HEK293 (cell line): Measurements from ENCODE around the gene GRID2.
A peak's percentile ranks its signal among the peaks of the same experiment; 100 is the strongest.

Experiments
- CTCF ChIA-PET: fragments of 350-600 bp; formaldehyde crosslinking; extraction: SDS; loops from one replicate; lab custom pipeline; 2021; ENCODE audit warnings: antibody characterized with exemption; lab: Yijun Ruan, JAX
- POLR2A ChIA-PET: fragments of 300-600 bp; formaldehyde crosslinking; extraction: SDS; loops from one replicate; lab custom pipeline; 2020; ENCODE audit warnings: antibody characterized with exemption, inconsistent platforms; lab: Yijun Ruan, JAX
- H3K27ac ChIP-seq: fragments of 200-500 bp; sonication (Bioruptor generic); 2 replicates; pipeline ENCODE4 v1.5.1; 2014; ENCODE audit warnings: low read depth, low read length, control low read depth, inconsistent platforms; ENCODE audit errors: extremely low read depth
- H3K36me3 ChIP-seq, 2 experiments: fragments of 200-500 bp in 1 of 2; sonication (Bioruptor generic) in 1 of 2; 1 replicate in 1 of 2; 2 replicates in 1 of 2; pipeline ENCODE4 v1.5.1; 2014 to 2017; ENCODE audit warnings: inconsistent platforms in 2 of 2, low read length in 2 of 2; ENCODE audit not compliant: control insufficient read depth in 2 of 2, insufficient read depth in 1 of 2
- H3K4me1 ChIP-seq: fragments of 200-500 bp; sonication (Bioruptor generic); 2 replicates; pipeline ENCODE4 v1.5.1; 2014; ENCODE audit warnings: mild to moderate bottlenecking, low read length, inconsistent platforms; ENCODE audit not compliant: control insufficient read depth, insufficient read depth
- H3K4me3 ChIP-seq: 2 replicates; pipeline ENCODE4 v1.5.1; 2011; ENCODE audit warnings: low read depth, mild to moderate bottlenecking, control low read depth, low read length, moderate library complexity
- H3K9me3 ChIP-seq: fragments of 200-500 bp; sonication (Bioruptor generic); 2 replicates; pipeline ENCODE4 v1.5.1; 2014; ENCODE audit warnings: low read depth, low read length, inconsistent platforms; ENCODE audit not compliant: control insufficient read depth, insufficient read depth
- KLF1 ChIP-seq: fragments of 450-650 bp; formaldehyde crosslinking; IDR thresholded peaks from 2 replicates; pipeline ENCODE4 v1.5.1; 2016; ENCODE audit warnings: missing biosample characterization, missing genetic modification characterization
- OVOL3 ChIP-seq: fragments of 450-650 bp; formaldehyde crosslinking; IDR thresholded peaks from 2 replicates; pipeline ENCODE4 v1.5.1; 2016; ENCODE audit warnings: missing biosample characterization, missing genetic modification characterization
- TCF7L2 ChIP-seq: IDR thresholded peaks from 2 replicates; pipeline ENCODE4 v1.6.1; 2011; ENCODE audit warnings: low read depth, mild to moderate bottlenecking, inconsistent platforms, low read length, moderate library complexity, borderline replicate concordance
- ZFHX2 ChIP-seq: fragments of 450-650 bp; formaldehyde crosslinking; conservative IDR thresholded peaks from 2 replicates; pipeline ENCODE4 v1.5.1; 2016; ENCODE audit warnings: missing biosample characterization, missing genetic modification characterization
- ZFP41 ChIP-seq: fragments of 450-650 bp; formaldehyde crosslinking; IDR thresholded peaks from 2 replicates; pipeline ENCODE4 v1.5.1; 2016; ENCODE audit warnings: missing biosample characterization, missing genetic modification characterization, borderline replicate concordance
- ZNF266 ChIP-seq: fragments of 450-650 bp; formaldehyde crosslinking; IDR thresholded peaks from 2 replicates; pipeline ENCODE4 v1.5.1; 2016; ENCODE audit warnings: missing biosample characterization, missing genetic modification characterization, low read depth
- ZNF350 ChIP-seq: fragments of 450-650 bp; formaldehyde crosslinking; IDR thresholded peaks from 2 replicates; pipeline ENCODE4 v1.5.0; 2017; ENCODE audit warnings: missing biosample characterization, mild to moderate bottlenecking, missing genetic modification characterization
- ZNF37A ChIP-seq: fragments of 450-650 bp; IDR thresholded peaks from 2 replicates; pipeline ENCODE4 v1.5.1; 2018; ENCODE audit warnings: missing biosample characterization, missing genetic modification characterization
- ZNF433 ChIP-seq: fragments of 450-650 bp; formaldehyde crosslinking; IDR thresholded peaks from 2 replicates; pipeline ENCODE4 v1.5.1; 2016; ENCODE audit warnings: missing biosample characterization, missing genetic modification characterization, low read depth
- ZNF488 ChIP-seq: fragments of 450-650 bp; formaldehyde crosslinking; IDR thresholded peaks from 2 replicates; pipeline ENCODE4 v1.5.1; 2016; ENCODE audit warnings: missing biosample characterization, missing genetic modification characterization
- ZNF501 ChIP-seq: fragments of 450-650 bp; formaldehyde crosslinking; IDR thresholded peaks from 2 replicates; pipeline ENCODE4 v1.5.1; 2016; ENCODE audit warnings: missing biosample characterization, missing genetic modification characterization
- ZNF521 ChIP-seq: fragments of 450-650 bp; formaldehyde crosslinking; IDR thresholded peaks from 2 replicates; pipeline ENCODE4 v1.5.1; 2017; ENCODE audit warnings: missing biosample characterization, mild to moderate bottlenecking, missing genetic modification characterization
- ZNF571 ChIP-seq: fragments of 450-650 bp; formaldehyde crosslinking; IDR thresholded peaks from 2 replicates; pipeline ENCODE4 v1.5.0; 2017; ENCODE audit warnings: missing biosample characterization, missing genetic modification characterization
- ZNF623 ChIP-seq: fragments of 450-650 bp; formaldehyde crosslinking; IDR thresholded peaks from 2 replicates; pipeline ENCODE4 v1.5.1; 2016; ENCODE audit warnings: missing biosample characterization, missing genetic modification characterization
- ZNF660 ChIP-seq: fragments of 450-650 bp; IDR thresholded peaks from 2 replicates; pipeline ENCODE4 v1.5.1; 2018; ENCODE audit warnings: missing biosample characterization, mild to moderate bottlenecking, missing genetic modification characterization
- ZNF677 ChIP-seq: fragments of 450-650 bp; IDR thresholded peaks from 2 replicates; pipeline ENCODE4 v1.5.0; 2018; ENCODE audit warnings: missing biosample characterization, mild to moderate bottlenecking, missing genetic modification characterization, moderate library complexity
- ZXDB ChIP-seq: fragments of 450-650 bp; formaldehyde crosslinking; IDR thresholded peaks from 2 replicates; pipeline ENCODE4 v1.5.1; 2016; ENCODE audit warnings: missing biosample characterization, missing genetic modification characterization
- TF ChIP-seq, protein P1 (sequence below): fragments of 450-650 bp; formaldehyde crosslinking; IDR thresholded peaks from 2 replicates; pipeline ENCODE4 v1.5.1; 2017; ENCODE audit warnings: missing biosample characterization, missing genetic modification characterization
- TF ChIP-seq, protein P2 (sequence below): fragments of 450-650 bp; formaldehyde crosslinking; IDR thresholded peaks from 2 replicates; pipeline ENCODE4 v1.5.1; 2016; ENCODE audit warnings: missing biosample characterization, missing genetic modification characterization
- TF ChIP-seq, protein P3 (sequence below): fragments of 450-650 bp; formaldehyde crosslinking; IDR thresholded peaks from 2 replicates; pipeline ENCODE4 v1.5.1; 2016; ENCODE audit warnings: missing biosample characterization, missing genetic modification characterization

The GRID2 gene

DNA sequence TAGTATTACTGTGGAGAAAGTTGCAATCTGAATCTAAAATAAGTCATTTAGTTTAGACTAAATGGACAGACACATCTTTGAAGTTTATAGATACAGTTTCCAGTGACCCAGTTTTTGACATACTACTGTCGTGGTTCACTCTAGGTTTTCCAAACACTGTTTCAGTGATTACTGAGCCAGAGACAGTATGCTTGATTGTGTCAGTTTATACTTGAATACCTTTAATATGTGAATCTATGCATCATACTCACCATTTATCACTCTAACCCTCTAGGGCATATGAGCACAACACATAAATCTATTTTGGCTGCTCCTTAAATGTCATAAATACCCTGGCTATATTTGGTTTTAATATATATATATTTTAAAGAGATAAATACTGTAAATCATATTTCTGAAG, 173.5 kb downstream of the GRID2 start:
- H3K4me3 ChIP-seq: no peak overlapping the region
- TF ChIP-seq ZNF37A (tag by site-specific recombination) (no peak), ZFHX2 (tag by site-specific recombination) (no peak), ZFP41 (no peak), ZNF521 (tag by site-specific recombination) (no peak), ZNF433 (no peak), OVOL3 (tag by site-specific recombination) (no peak), ZNF266 (tag by site-specific recombination) (no peak), ZXDB (tag by site-specific recombination) (no peak), KLF1 (tag by site-specific recombination) (no peak), ZNF488 (tag by site-specific recombination) (no peak), ZNF571 (tag by site-specific recombination) (no peak), ZNF501 (tag by site-specific recombination) (no peak), ZNF660 (no peak), ZNF677 (tag by site-specific recombination) (no peak)
- TF ChIP-seq, protein P1, sequence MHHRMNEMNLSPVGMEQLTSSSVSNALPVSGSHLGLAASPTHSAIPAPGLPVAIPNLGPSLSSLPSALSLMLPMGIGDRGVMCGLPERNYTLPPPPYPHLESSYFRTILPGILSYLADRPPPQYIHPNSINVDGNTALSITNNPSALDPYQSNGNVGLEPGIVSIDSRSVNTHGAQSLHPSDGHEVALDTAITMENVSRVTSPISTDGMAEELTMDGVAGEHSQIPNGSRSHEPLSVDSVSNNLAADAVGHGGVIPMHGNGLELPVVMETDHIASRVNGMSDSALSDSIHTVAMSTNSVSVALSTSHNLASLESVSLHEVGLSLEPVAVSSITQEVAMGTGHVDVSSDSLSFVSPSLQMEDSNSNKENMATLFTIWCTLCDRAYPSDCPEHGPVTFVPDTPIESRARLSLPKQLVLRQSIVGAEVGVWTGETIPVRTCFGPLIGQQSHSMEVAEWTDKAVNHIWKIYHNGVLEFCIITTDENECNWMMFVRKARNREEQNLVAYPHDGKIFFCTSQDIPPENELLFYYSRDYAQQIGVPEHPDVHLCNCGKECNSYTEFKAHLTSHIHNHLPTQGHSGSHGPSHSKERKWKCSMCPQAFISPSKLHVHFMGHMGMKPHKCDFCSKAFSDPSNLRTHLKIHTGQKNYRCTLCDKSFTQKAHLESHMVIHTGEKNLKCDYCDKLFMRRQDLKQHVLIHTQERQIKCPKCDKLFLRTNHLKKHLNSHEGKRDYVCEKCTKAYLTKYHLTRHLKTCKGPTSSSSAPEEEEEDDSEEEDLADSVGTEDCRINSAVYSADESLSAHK (tag by site-specific recombination): no peak
- TF ChIP-seq, protein P2, sequence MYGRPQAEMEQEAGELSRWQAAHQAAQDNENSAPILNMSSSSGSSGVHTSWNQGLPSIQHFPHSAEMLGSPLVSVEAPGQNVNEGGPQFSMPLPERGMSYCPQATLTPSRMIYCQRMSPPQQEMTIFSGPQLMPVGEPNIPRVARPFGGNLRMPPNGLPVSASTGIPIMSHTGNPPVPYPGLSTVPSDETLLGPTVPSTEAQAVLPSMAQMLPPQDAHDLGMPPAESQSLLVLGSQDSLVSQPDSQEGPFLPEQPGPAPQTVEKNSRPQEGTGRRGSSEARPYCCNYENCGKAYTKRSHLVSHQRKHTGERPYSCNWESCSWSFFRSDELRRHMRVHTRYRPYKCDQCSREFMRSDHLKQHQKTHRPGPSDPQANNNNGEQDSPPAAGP: no peak
- TF ChIP-seq, protein P3, sequence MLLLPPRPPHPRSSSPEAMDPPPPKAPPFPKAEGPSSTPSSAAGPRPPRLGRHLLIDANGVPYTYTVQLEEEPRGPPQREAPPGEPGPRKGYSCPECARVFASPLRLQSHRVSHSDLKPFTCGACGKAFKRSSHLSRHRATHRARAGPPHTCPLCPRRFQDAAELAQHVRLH: no peak
- TF ChIP-seq, all 188 proteins: peak for 0
- Histone ChIP-seq H3K4me1 (no peaks in the 10 kb centered on the region), H3K36me3 (no peaks in the 10 kb centered on the region), H3K9me3 (no peaks in the 10 kb centered on the region), H3K27ac (no peak overlapping the region)
- POLR2A ChIA-PET: no interaction called here
- CTCF ChIA-PET: no interaction called here

- ChIA-PET CTCF (no interaction called here), POLR2A (no interaction called here)
- peak; percentile 91 for TF ChIP-seq TCF7L2
- no peak for TF ChIP-seq ZNF660
- Histone ChIP-seq H3K36me3 (no peaks in the 10 kb centered on the region), H3K4me1 (no peaks in the 10 kb centered on the region), H3K4me3 (no peak overlapping the region), H3K27ac (no peak overlapping the region), H3K9me3 (no peaks in the 10 kb centered on the region)
Measured at GRCh38 chr4:92483341-92483740, 179.6 kb downstream of the GRID2 start.

DNA sequence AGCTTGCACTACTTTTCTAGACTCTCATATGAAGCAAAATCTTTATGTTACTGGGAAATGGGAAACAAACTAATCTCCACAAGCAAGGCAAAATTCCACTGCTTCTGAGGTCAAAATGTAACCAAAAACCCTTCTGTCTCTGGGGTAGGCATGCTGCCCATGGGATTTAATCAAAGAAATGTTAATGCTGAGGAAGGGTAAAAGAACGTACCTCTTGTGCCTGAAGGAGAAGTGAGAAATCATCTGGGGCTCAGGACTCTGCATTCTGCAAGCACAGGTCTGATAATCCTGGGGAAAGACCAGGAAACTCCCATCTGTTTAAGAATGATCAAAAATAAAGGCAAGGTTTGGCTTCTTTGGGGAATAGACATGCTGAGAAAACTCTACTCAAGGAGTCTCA, 184.7 kb downstream of the GRID2 start:
- Histone ChIP-seq H3K9me3 (no peaks in the 10 kb centered on the region), H3K4me1 (no peaks in the 10 kb centered on the region), H3K36me3 (no peaks in the 10 kb centered on the region)
- ChIA-PET POLR2A (no interaction called here), CTCF (no interaction called here)
- TF ChIP-seq ZNF623 (tag by site-specific recombination) (no peak), ZNF350 (no peak)
- TF ChIP-seq, all 188 proteins: peak for 0
- Histone ChIP-seq H3K27ac (no peak overlapping the region), H3K4me3 (no peak overlapping the region)
